Liver (tissue), 9 donors: Measurements from ENCODE around the gene MARK2. TPM values are rescaled to one million over a fixed set of nuclear protein-coding genes. Genes with fewer than 3 reads are reported as not detected.

Experiments
- DNase-seq: peaks from one replicate; pipeline ENCODE4 v3.0.0-alpha.2; 2017; ENCODE audit warnings: low spot score
- H3K27ac ChIP-seq, 2 donors: one replicate each; pipeline ENCODE4 v1.7.0; 2013; ENCODE audit warnings: inconsistent platforms in 2 of 2, low read length in 2 of 2, control low read depth in 1 of 2, low read depth in 1 of 2, mild to moderate bottlenecking in 1 of 2
- H3K27me3 ChIP-seq, 4 donors: one replicate each; pipeline versions ENCODE4 v1.6.1 to v1.7.0; 2013; ENCODE audit warnings: low read length in 3 of 4, inconsistent platforms in 1 of 4, mild to moderate bottlenecking in 1 of 4, moderate library complexity in 1 of 4; ENCODE audit not compliant: control insufficient read depth in 4 of 4, insufficient read depth in 4 of 4
- H3K36me3 ChIP-seq, 4 donors: one replicate each; pipeline versions ENCODE4 v1.6.1 to v1.7.0; 2013; ENCODE audit warnings: low read length in 3 of 4, mild to moderate bottlenecking in 3 of 4, low read depth in 1 of 4, moderate library complexity in 1 of 4; ENCODE audit not compliant: control insufficient read depth in 4 of 4, insufficient read depth in 3 of 4
- H3K4me1 ChIP-seq, 4 donors: one replicate each; pipeline versions ENCODE4 v1.6.1 to v1.7.0; 2013; ENCODE audit warnings: low read length in 3 of 4, mild to moderate bottlenecking in 3 of 4, moderate library complexity in 1 of 4; ENCODE audit not compliant: control insufficient read depth in 4 of 4, insufficient read depth in 4 of 4
- H3K4me3 ChIP-seq, 3 donors: one replicate each; pipeline versions ENCODE4 v1.6.1 to v1.7.0; 2013; ENCODE audit warnings: low read length in 3 of 3, control low read depth in 1 of 3, low read depth in 1 of 3, mild to moderate bottlenecking in 1 of 3
- H3K9ac ChIP-seq, 2 donors: one replicate each; pipeline ENCODE4 v1.7.0; 2013; ENCODE audit warnings: low read length in 2 of 2, mild to moderate bottlenecking in 2 of 2, moderate library complexity in 2 of 2, control low read depth in 1 of 2, low read depth in 1 of 2
- H3K9me3 ChIP-seq, 4 donors: one replicate each; pipeline versions ENCODE4 v1.6.1 to v1.7.0; 2013; ENCODE audit warnings: low read length in 3 of 4; ENCODE audit not compliant: control insufficient read depth in 4 of 4
- CTCF ChIP-seq: fragments of 150-350 bp; IDR thresholded peaks from 2 replicates; pipeline ENCODE4 v1.5.1; 2017; ENCODE audit warnings: improper control_type of control experiment, low read depth, low read length; ENCODE audit not compliant: missing input control
- EGR1 ChIP-seq, 2 donors: IDR thresholded peaks; 2 replicates each; pipeline ENCODE4 v1.6.1; 2016 to 2018; ENCODE audit warnings: antibody characterized with exemption in 2 of 2, low read depth in 2 of 2
- FOXA1 ChIP-seq: IDR thresholded peaks from 2 replicates; pipeline ENCODE4 v1.6.1; 2016; ENCODE audit warnings: antibody characterized with exemption
- FOXA2 ChIP-seq: IDR thresholded peaks from 2 replicates; pipeline ENCODE4 v1.6.1; 2016; ENCODE audit warnings: antibody characterized with exemption
- GABPA ChIP-seq, 2 donors: IDR thresholded peaks in 1 of 2; conservative IDR thresholded peaks in 1 of 2; 2 replicates each; pipeline ENCODE4 v1.6.1; 2016; ENCODE audit warnings: antibody characterized with exemption in 2 of 2, mild to moderate bottlenecking in 1 of 2, moderate library complexity in 1 of 2
- HNF4A ChIP-seq, 2 donors: conservative IDR thresholded peaks; 2 replicates each; pipeline ENCODE4 v1.6.1; 2016; ENCODE audit warnings: antibody characterized with exemption in 2 of 2, mild to moderate bottlenecking in 2 of 2
- JUND ChIP-seq, 2 donors: IDR thresholded peaks; 2 replicates each; pipeline ENCODE4 v1.6.1; 2016; ENCODE audit warnings: antibody characterized with exemption in 2 of 2
- RAD21 ChIP-seq, 2 donors: IDR thresholded peaks; 2 replicates each; pipeline ENCODE4 v1.6.1; 2016; ENCODE audit warnings: antibody characterized with exemption in 2 of 2, mild to moderate bottlenecking in 2 of 2
- RXRA ChIP-seq, 2 donors: IDR thresholded peaks; 2 replicates each; pipeline ENCODE4 v1.6.1; 2017 to 2018; ENCODE audit warnings: antibody characterized with exemption in 2 of 2, mild to moderate bottlenecking in 1 of 2
- SP1 ChIP-seq: IDR thresholded peaks from 2 replicates; pipeline ENCODE4 v1.6.1; 2018; ENCODE audit warnings: antibody characterized with exemption, mild to moderate bottlenecking
- TAF1 ChIP-seq: conservative IDR thresholded peaks from 2 replicates; pipeline ENCODE4 v1.6.1; 2016; ENCODE audit warnings: antibody characterized with exemption, mild to moderate bottlenecking
- YY1 ChIP-seq: IDR thresholded peaks from 2 replicates; pipeline ENCODE4 v1.6.1; 2016; ENCODE audit warnings: antibody characterized with exemption, mild to moderate bottlenecking
- WGBS: extraction: QIAGEN DNeasy Blood & Tissue Kit; methylation state at CpG from one replicate; pipeline ENCODE4 v1.1.7; 2013; 5-methylcytosine and 5-hydroxymethylcytosine counted together
- polyA plus RNA-seq, 2 donors: library from polyadenylated mRNA; stranded (reverse) in 1 of 2; unstranded in 1 of 2; fragments of 200-250 nt in 1 of 2; fragments of >200 nt in 1 of 2; fragmentation: Nextera tagmentation in 1 of 2; extraction: Ambion mirVana in 1 of 2; gene quantifications; one replicate each; pipeline versions ENCODE4 v1.2.1 to v1.2.3, GENCODE V29; 2013 to 2015
- total RNA-seq, 2 donors: library from RNA; depleted of rRNA; stranded (reverse); fragments of >200 nt; gene quantifications; one replicate each; pipeline ENCODE4 v1.2.3, GENCODE V29; 2014
- TF ChIP-seq, protein P1 (sequence below): IDR thresholded peaks from 2 replicates; pipeline ENCODE4 v1.6.1; 2016; ENCODE audit warnings: antibody characterized with exemption, mild to moderate bottlenecking
- TF ChIP-seq, protein P2 (sequence below): IDR thresholded peaks from 2 replicates; pipeline ENCODE4 v1.6.1; 2016; ENCODE audit warnings: antibody characterized with exemption
- TF ChIP-seq, protein P3 (sequence below): IDR thresholded peaks from 2 replicates; pipeline ENCODE4 v1.6.1; 2016; ENCODE audit warnings: antibody characterized with exemption
- TF ChIP-seq, protein P4 (sequence below): IDR thresholded peaks from 2 replicates; pipeline ENCODE4 v1.6.1; 2016; ENCODE audit warnings: antibody characterized with exemption
- donor health status: healthy.
- donor health status: healthy.
- donor health status: healthy.
- donor health status: healthy.
- donor health status: healthy.

Gene MARK2
- total and polyA plus RNA-seq, 4 donors = 3.4 to 11.6 (median 8.0) TPM

- no peak for DNase-seq
- H3K4me3 ChIP-seq = no peak overlapping the region
- H3K4me1 ChIP-seq = no peaks in the 10 kb centered on the region
- no peak overlapping the region for H3K9ac ChIP-seq
- no peaks in the 10 kb centered on the region for H3K36me3 ChIP-seq
- H3K27ac ChIP-seq = no peak overlapping the region
- H3K9me3 ChIP-seq = no peaks in the 10 kb centered on the region
- 91% methylated on average over 12 of the region's 12 CpGs for WGBS
- no peak for TF ChIP-seq CTCF
- TF ChIP-seq YY1 = no peak
- TF ChIP-seq GABPA (IDR thresholded peaks at IDR 0.05 in 1 of 2, conservative IDR thresholded peaks at IDR 0.05 in 1 of 2) = no peak
- no peak for TF ChIP-seq RXRA (IDR thresholded peaks at IDR 0.05)
- TF ChIP-seq FOXA1 = no peak
- TF ChIP-seq, protein P1, sequence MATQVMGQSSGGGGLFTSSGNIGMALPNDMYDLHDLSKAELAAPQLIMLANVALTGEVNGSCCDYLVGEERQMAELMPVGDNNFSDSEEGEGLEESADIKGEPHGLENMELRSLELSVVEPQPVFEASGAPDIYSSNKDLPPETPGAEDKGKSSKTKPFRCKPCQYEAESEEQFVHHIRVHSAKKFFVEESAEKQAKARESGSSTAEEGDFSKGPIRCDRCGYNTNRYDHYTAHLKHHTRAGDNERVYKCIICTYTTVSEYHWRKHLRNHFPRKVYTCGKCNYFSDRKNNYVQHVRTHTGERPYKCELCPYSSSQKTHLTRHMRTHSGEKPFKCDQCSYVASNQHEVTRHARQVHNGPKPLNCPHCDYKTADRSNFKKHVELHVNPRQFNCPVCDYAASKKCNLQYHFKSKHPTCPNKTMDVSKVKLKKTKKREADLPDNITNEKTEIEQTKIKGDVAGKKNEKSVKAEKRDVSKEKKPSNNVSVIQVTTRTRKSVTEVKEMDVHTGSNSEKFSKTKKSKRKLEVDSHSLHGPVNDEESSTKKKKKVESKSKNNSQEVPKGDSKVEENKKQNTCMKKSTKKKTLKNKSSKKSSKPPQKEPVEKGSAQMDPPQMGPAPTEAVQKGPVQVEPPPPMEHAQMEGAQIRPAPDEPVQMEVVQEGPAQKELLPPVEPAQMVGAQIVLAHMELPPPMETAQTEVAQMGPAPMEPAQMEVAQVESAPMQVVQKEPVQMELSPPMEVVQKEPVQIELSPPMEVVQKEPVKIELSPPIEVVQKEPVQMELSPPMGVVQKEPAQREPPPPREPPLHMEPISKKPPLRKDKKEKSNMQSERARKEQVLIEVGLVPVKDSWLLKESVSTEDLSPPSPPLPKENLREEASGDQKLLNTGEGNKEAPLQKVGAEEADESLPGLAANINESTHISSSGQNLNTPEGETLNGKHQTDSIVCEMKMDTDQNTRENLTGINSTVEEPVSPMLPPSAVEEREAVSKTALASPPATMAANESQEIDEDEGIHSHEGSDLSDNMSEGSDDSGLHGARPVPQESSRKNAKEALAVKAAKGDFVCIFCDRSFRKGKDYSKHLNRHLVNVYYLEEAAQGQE = no peak
- TF ChIP-seq HNF4A (conservative IDR thresholded peaks at IDR 0.05) = no peak
- no peak for TF ChIP-seq JUND (IDR thresholded peaks at IDR 0.05)
- no peak for TF ChIP-seq TAF1
- TF ChIP-seq, protein P2, sequence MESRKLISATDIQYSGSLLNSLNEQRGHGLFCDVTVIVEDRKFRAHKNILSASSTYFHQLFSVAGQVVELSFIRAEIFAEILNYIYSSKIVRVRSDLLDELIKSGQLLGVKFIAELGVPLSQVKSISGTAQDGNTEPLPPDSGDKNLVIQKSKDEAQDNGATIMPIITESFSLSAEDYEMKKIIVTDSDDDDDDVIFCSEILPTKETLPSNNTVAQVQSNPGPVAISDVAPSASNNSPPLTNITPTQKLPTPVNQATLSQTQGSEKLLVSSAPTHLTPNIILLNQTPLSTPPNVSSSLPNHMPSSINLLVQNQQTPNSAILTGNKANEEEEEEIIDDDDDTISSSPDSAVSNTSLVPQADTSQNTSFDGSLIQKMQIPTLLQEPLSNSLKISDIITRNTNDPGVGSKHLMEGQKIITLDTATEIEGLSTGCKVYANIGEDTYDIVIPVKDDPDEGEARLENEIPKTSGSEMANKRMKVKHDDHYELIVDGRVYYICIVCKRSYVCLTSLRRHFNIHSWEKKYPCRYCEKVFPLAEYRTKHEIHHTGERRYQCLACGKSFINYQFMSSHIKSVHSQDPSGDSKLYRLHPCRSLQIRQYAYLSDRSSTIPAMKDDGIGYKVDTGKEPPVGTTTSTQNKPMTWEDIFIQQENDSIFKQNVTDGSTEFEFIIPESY = no peak
- no peak for TF ChIP-seq RAD21 (IDR thresholded peaks at IDR 0.05)
- TF ChIP-seq SP1 = no peak
- no peak for TF ChIP-seq FOXA2
- no peak for TF ChIP-seq EGR1 (IDR thresholded peaks at IDR 0.05; ENCODE audit: low read depth in 2 of 2)
- no peaks in the 10 kb centered on the region for H3K27me3 ChIP-seq
These were observed 93.0 kb downstream of the MARK2 start for GRCh38 chr11:63931876-63932275.

DNA sequence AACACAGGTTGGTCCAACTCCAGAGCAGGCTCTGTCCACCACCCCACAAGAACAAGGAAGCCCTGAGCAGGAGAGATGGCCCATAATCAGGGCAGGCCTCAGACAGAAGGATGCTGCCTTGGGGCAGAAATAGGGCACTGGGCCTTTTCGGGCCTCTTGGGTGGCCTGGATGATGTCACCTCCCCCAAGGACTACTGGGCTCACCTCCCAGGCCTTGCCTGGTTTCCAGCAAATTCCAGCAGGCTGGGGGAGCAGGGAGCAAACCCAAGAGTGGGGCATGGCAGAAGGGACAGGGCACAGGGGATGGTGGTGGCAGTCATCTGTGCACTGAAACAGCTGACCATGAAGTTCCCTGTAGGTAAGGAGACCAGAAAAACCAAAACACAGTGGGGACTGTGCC lies 94.5 kb downstream of the MARK2 start:
- H3K4me3 ChIP-seq = no peak overlapping the region
- no peaks in the 10 kb centered on the region for H3K27me3 ChIP-seq
- H3K36me3 ChIP-seq = no peaks in the 10 kb centered on the region
- no peaks in the 10 kb centered on the region for H3K9me3 ChIP-seq
- WGBS = 91% methylated on average over 1 of the region's 1 CpG
- no peak overlapping the region for H3K9ac ChIP-seq
- H3K27ac ChIP-seq = no peak overlapping the region
- no peak for DNase-seq
- H3K4me1 ChIP-seq = peaks cover 0 to 7% (median 5%) of the 10 kb centered on the region in 4 donors
- TF ChIP-seq HNF4A (conservative IDR thresholded peaks at IDR 0.05) = no peak
- no peak for TF ChIP-seq RAD21 (IDR thresholded peaks at IDR 0.05)
- TF ChIP-seq GABPA (IDR thresholded peaks at IDR 0.05 in 1 of 2, conservative IDR thresholded peaks at IDR 0.05 in 1 of 2) = no peak
- no peak for TF ChIP-seq RXRA (IDR thresholded peaks at IDR 0.05)
- TF ChIP-seq, protein P2 = no peak
- TF ChIP-seq FOXA2 = no peak
- no peak for TF ChIP-seq JUND (IDR thresholded peaks at IDR 0.05)
- no peak for TF ChIP-seq FOXA1
- TF ChIP-seq, protein P3, sequence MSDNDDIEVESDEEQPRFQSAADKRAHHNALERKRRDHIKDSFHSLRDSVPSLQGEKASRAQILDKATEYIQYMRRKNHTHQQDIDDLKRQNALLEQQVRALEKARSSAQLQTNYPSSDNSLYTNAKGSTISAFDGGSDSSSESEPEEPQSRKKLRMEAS = no peak
- no peak for TF ChIP-seq CTCF
- TF ChIP-seq, protein P4, sequence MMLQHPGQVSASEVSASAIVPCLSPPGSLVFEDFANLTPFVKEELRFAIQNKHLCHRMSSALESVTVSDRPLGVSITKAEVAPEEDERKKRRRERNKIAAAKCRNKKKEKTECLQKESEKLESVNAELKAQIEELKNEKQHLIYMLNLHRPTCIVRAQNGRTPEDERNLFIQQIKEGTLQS = no peak
